Gastrocnemius medialis (tissue), 4 donors: ENCODE results near the gene HLA-G.

Experiments used
- POLR2A ChIP-seq, 2 donors: fragments of 450-650 bp; IDR thresholded peaks; one replicate each; pipeline ENCODE4 v1.6.1; 2017; ENCODE audit warnings: antibody characterized with exemption in 2 of 2, mild to moderate bottlenecking in 2 of 2, moderate library complexity in 2 of 2
- TF ChIP-seq, protein P1 (sequence below), 5 experiments: fragments of 450-650 bp in 3 of 5; fragments of 200-600 bp in 2 of 5; sonication (generic) in 2 of 5; IDR thresholded peaks in 4 of 5; conservative IDR thresholded peaks in 1 of 5; 1 replicate in 4 of 5; 2 replicates in 1 of 5; pipeline ENCODE4 v1.5.1; 2016 to 2019; ENCODE audit warnings: antibody characterized with exemption in 5 of 5, mild to moderate bottlenecking in 3 of 5, moderate library complexity in 3 of 5

DNA sequence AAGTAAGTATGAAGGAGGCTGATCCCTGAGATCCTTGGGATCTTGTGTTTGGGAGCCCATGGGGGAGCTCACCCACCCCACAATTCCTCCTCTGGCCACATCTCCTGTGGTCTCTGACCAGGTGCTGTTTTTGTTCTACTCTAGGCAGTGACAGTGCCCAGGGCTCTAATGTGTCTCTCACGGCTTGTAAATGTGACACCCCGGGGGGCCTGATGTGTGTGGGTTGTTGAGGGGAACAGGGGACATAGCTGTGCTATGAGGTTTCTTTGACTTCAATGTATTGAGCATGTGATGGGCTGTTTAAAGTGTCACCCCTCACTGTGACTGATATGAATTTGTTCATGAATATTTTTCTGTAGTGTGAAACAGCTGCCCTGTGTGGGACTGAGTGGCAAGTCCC lies 2.8 kb downstream of the HLA-G start:
- TF ChIP-seq, protein P1, sequence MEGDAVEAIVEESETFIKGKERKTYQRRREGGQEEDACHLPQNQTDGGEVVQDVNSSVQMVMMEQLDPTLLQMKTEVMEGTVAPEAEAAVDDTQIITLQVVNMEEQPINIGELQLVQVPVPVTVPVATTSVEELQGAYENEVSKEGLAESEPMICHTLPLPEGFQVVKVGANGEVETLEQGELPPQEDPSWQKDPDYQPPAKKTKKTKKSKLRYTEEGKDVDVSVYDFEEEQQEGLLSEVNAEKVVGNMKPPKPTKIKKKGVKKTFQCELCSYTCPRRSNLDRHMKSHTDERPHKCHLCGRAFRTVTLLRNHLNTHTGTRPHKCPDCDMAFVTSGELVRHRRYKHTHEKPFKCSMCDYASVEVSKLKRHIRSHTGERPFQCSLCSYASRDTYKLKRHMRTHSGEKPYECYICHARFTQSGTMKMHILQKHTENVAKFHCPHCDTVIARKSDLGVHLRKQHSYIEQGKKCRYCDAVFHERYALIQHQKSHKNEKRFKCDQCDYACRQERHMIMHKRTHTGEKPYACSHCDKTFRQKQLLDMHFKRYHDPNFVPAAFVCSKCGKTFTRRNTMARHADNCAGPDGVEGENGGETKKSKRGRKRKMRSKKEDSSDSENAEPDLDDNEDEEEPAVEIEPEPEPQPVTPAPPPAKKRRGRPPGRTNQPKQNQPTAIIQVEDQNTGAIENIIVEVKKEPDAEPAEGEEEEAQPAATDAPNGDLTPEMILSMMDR (IDR thresholded peaks at IDR 0.05 in 4 of 5, conservative IDR thresholded peaks at IDR 0.05 in 1 of 5) = no peak
- no peak for TF ChIP-seq POLR2A (IDR thresholded peaks at IDR 0.05)
